Measurements from ENCODE around the gene GPR34.

GRCh38 chrX:41705680-41706374 is 17.1 kb downstream of the GPR34 start:
- no peak for TF ChIP-seq CTCF (IDR thresholded peaks at IDR 0.05)
- no peak for TF ChIP-seq POLR2A (IDR thresholded peaks at IDR 0.05)

Measured in right lobe of liver (tissue), 4 donors.